HepG2 (cell line): ENCODE measurements around the gene APOC4. TPM values are rescaled to one million over a fixed set of nuclear protein-coding genes. Genes with fewer than 3 reads are reported as not detected.

Experiments
- ATAC-seq: fragments of 200-7000 bp; cut with Tn5 transposase; 3 replicates; pipeline ENCODE4 v1.9.1; 2020; ENCODE audit warnings: mild to moderate bottlenecking, moderate library complexity
- BruUV-seq: library from RNA; stranded (reverse); fragments of 400-500 nt; replicated peaks from 2 replicates; lab custom pipeline; 2021; lab: Mats Ljungman, UMichigan
- CTCF ChIA-PET: fragments of 300-600 bp; formaldehyde crosslinking; extraction: SDS; loops from one replicate; lab custom pipeline; 2021; ENCODE audit warnings: low total read pairs, inconsistent platforms, low intra/inter-chr PET ratio; lab: Yijun Ruan, JAX
- POLR2A ChIA-PET: fragments of 350-600 bp; sonication (Branson Sonifier 250); formaldehyde crosslinking; loops from one replicate; lab custom pipeline; 2020; ENCODE audit warnings: antibody characterized with exemption, inconsistent platforms; lab: Yijun Ruan, JAX
- DNase-seq: peaks from one replicate; pipeline ENCODE4 v3.0.0-alpha.2; 2015; ENCODE audit warnings: low spot score
- FAIRE-seq: peaks from 3 replicates; lab custom pipeline; 2011; peaks lifted over from hg19 to GRCh38; lab: Jason Lieb, UNC
- H2AFZ ChIP-seq: one replicate; pipeline ENCODE4 v1.6.1; 2011; ENCODE audit warnings: low read length, inconsistent platforms
- H3K27ac ChIP-seq: fragments of 300-600 bp; 3 replicates; pipeline ENCODE4 v1.8.0; 2011; ENCODE audit warnings: mixed run types, mild to moderate bottlenecking, mixed read lengths, low read length, inconsistent platforms; ENCODE audit not compliant: insufficient read depth; ENCODE audit errors: extremely low read length
- H3K27me3 ChIP-seq, 2 experiments: fragments of 200-600 bp in 1 of 2; 2 replicates in 1 of 2; 3 replicates in 1 of 2; pipeline versions ENCODE4 v1.6.0 to v1.8.0; 2011; ENCODE audit warnings: low read length in 2 of 2, mild to moderate bottlenecking in 2 of 2, moderate library complexity in 2 of 2, inconsistent platforms in 1 of 2; ENCODE audit not compliant: insufficient read depth in 2 of 2, control insufficient read depth in 1 of 2
- H3K36me3 ChIP-seq, 2 experiments: fragments of 200-600 bp in 1 of 2; replicated peaks in 1 of 2; 2 replicates in 1 of 2; 3 replicates in 1 of 2; pipeline versions ENCODE4 v1.5.1 to v1.8.0; 2011; ENCODE audit warnings: low read length in 2 of 2, inconsistent platforms in 1 of 2; ENCODE audit not compliant: insufficient read depth in 2 of 2, control insufficient read depth in 1 of 2
- H3K4me1 ChIP-seq: 2 replicates; pipeline ENCODE4 v1.5.1; 2012; ENCODE audit warnings: low read length, inconsistent platforms; ENCODE audit not compliant: insufficient read depth
- H3K4me2 ChIP-seq: 2 replicates; pipeline ENCODE4 v1.6.0; 2011; ENCODE audit warnings: low read depth, low read length, inconsistent platforms
- H3K4me3 ChIP-seq, 3 experiments: fragments of 200-600 bp in 1 of 3; sonication (generic), shearing (Covaris generic) in 1 of 3; replicated peaks in 1 of 3; 2 replicates each; pipeline ENCODE4 v1.5.1; 2011 to 2016; ENCODE audit warnings: low read length in 3 of 3, inconsistent platforms in 2 of 3, low read depth in 2 of 3, mild to moderate bottlenecking in 2 of 3, control low read depth in 1 of 3, mixed read lengths in 1 of 3; ENCODE audit not compliant: insufficient read depth in 1 of 3
- H3K79me2 ChIP-seq: one replicate; pipeline ENCODE4 v1.6.1; 2011; ENCODE audit warnings: low read length, inconsistent platforms; ENCODE audit not compliant: insufficient read depth
- H3K9ac ChIP-seq: 2 replicates; pipeline ENCODE4 v1.6.0; 2011; ENCODE audit warnings: mild to moderate bottlenecking, low read depth, low read length, inconsistent platforms; ENCODE audit not compliant: insufficient read depth
- H3K9me3 ChIP-seq: 2 replicates; pipeline ENCODE4 v1.5.1; 2012; ENCODE audit warnings: mild to moderate bottlenecking, low read length
- H4K20me1 ChIP-seq: 2 replicates; pipeline ENCODE4 v1.6.0; 2011; ENCODE audit warnings: inconsistent platforms, mild to moderate bottlenecking, low read length, moderate library complexity; ENCODE audit not compliant: insufficient read depth
- ATF3 ChIP-seq: sonication (generic); formaldehyde crosslinking; IDR thresholded peaks from 2 replicates; pipeline ENCODE4 v1.4.0; 2020; ENCODE audit warnings: missing genetic modification reagents
- HNF4A ChIP-seq: sonication (generic); formaldehyde crosslinking; IDR thresholded peaks from 2 replicates; pipeline ENCODE4 v1.4.0; 2020; ENCODE audit warnings: missing genetic modification reagents
- HNRNPL ChIP-seq: fragments of 200-400 bp; formaldehyde crosslinking; IDR thresholded peaks from 2 replicates; pipeline ENCODE4 v1.6.1; 2017; ENCODE audit warnings: mild to moderate bottlenecking, low read depth, low read length
- KLF12 ChIP-seq: sonication (generic); formaldehyde crosslinking; IDR thresholded peaks from 2 replicates; pipeline ENCODE4 v1.4.0; 2020; ENCODE audit warnings: missing genetic modification reagents, borderline replicate concordance
- MED1 ChIP-seq: sonication (generic); formaldehyde crosslinking; IDR thresholded peaks from 2 replicates; pipeline ENCODE4 v1.4.0; 2020; ENCODE audit warnings: missing genetic modification reagents
- MTA1 ChIP-seq: sonication (generic); formaldehyde crosslinking; IDR thresholded peaks from 2 replicates; pipeline ENCODE4 v1.4.0; 2020; ENCODE audit warnings: missing genetic modification reagents, mild to moderate bottlenecking, borderline replicate concordance
- RCOR2 ChIP-seq: IDR thresholded peaks from 2 replicates; pipeline ENCODE4 v1.6.1; 2016; ENCODE audit warnings: missing biosample characterization, missing genetic modification reagents
- SMAD9 ChIP-seq: sonication (generic); formaldehyde crosslinking; IDR thresholded peaks from 2 replicates; pipeline ENCODE4 v1.5.1; 2020; ENCODE audit warnings: mild to moderate bottlenecking, missing genetic modification reagents
- SOX13 ChIP-seq, 3 experiments: fragments of 450-650 bp in 1 of 3; sonication (generic) in 1 of 3; formaldehyde crosslinking in 1 of 3; IDR thresholded peaks in 2 of 3; conservative IDR thresholded peaks in 1 of 3; 2 replicates each; pipeline versions ENCODE4 v1.5.0 to v1.6.1; 2016 to 2020; ENCODE audit warnings: antibody characterized with exemption in 1 of 3, mild to moderate bottlenecking in 1 of 3, missing compliant biosample characterization in 1 of 3, missing genetic modification reagents in 1 of 3, moderate library complexity in 1 of 3
- U2AF1 ChIP-seq: fragments of 200-400 bp; formaldehyde crosslinking; optimal IDR thresholded peaks from 2 replicates; pipeline ENCODE3; 2017; ENCODE audit warnings: mild to moderate bottlenecking, low read depth, low read length
- ZBTB38 ChIP-seq: sonication (generic); formaldehyde crosslinking; IDR thresholded peaks from 2 replicates; pipeline ENCODE4 v1.5.1; 2020; ENCODE audit warnings: mild to moderate bottlenecking, missing genetic modification reagents
- ZNF362 ChIP-seq: sonication (generic); formaldehyde crosslinking; IDR thresholded peaks from 2 replicates; pipeline ENCODE4 v1.4.0; 2020; ENCODE audit warnings: missing genetic modification reagents, mild to moderate bottlenecking, borderline replicate concordance
- WGBS: methylation state at CpG from one replicate; pipeline ENCODE4 v1.1.6; 2017; ENCODE audit warnings: low lambda C conversion rate; 5-methylcytosine and 5-hydroxymethylcytosine counted together
- in situ Hi-C: cut with HindIII; loops from 2 replicates; pipeline ENCODE4 v1.10.0; 2017; ENCODE audit warnings: low pct_unique_long_range_greater_than_20kb; ENCODE audit not compliant: extremely low pct_ligation_motif_present
- intact Hi-C: fragments of 100-400 bp; cut with micrococcal nuclease; formaldehyde crosslinking; loops from one replicate; pipeline ENCODE4 v1.10.0; 2022; ENCODE audit not compliant: unreplicated experiment
- polyA plus RNA-seq, 8 experiments: library from polyadenylated mRNA; depleted of rRNA in 3 of 8; stranded (reverse) in 7 of 8; unstranded in 1 of 8; fragments of >200 nt; fragmentation: Illumina TruSeq in 4 of 8; extraction: Trizol in 4 of 8; gene quantifications; 2 replicates each; pipeline versions ENCODE4 v1.2.1 to v1.2.3, GENCODE V29; 2011 to 2016; ENCODE audit warnings: low read depth in 4 of 8, missing spikeins in 1 of 8, mixed read lengths in 1 of 8; ENCODE audit not compliant: insufficient read depth in 1 of 8
- total RNA-seq, 5 experiments: library from RNA; depleted of rRNA; stranded (reverse); fragments of >200 nt; fragmentation: Illumina TruSeq; extraction: Trizol; gene quantifications; 2 replicates each; pipeline ENCODE4 v1.2.3, GENCODE V29; 2016; ENCODE audit warnings: low read depth in 1 of 5
- TF ChIP-seq, protein P1 (sequence below): sonication (generic); formaldehyde crosslinking; IDR thresholded peaks from 2 replicates; pipeline ENCODE4 v1.9.0; 2022; ENCODE audit warnings: low read depth, missing genetic modification reagents
- TF ChIP-seq, protein P2 (sequence below): IDR thresholded peaks from 2 replicates; pipeline ENCODE4 v1.6.1; 2016
- TF ChIP-seq, protein P3 (sequence below): sonication (generic); formaldehyde crosslinking; IDR thresholded peaks from 2 replicates; pipeline ENCODE4 v1.5.1; 2020; ENCODE audit warnings: mild to moderate bottlenecking, missing genetic modification reagents, moderate library complexity

The APOC4 gene
- total and polyA plus RNA-seq, 2 of the 13 experiments (the other 11 are each of a cell fraction or from before 2014, with no cell fraction given), result 0.46 TPM; not detected in 1

DNA sequence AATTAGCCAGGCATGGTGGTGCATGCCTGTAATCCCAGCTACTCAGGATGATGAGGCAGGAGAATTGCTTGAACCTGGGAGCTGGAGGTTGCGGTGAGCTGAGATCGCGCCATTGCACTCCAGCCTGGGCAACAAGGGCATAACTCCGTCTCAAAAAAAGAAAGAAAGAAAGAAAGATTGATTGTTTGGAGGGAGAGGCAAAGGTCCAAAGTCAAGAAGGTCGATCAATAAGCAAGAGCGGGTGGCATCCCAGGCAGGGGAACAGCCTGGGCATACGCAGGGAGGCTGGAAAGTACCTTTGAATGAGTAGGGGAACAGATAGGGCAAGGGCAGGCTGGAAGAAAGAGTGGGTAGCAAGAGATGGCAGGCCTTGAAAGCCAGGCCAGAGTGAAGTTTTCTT lies 11.9 kb upstream of the APOC4 start:
- Histone ChIP-seq H3K4me3 (no peak overlapping the region), H3K4me2 (0 out of 2 replicates have a peak overlapping the region, but pooled peaks have one; percentile 8), H3K27me3 (no peaks in the 10 kb centered on the region), H3K27ac (peak overlapping the region; percentile 45), H3K36me3 (no peaks in the 10 kb centered on the region), H3K9me3 (no peaks in the 10 kb centered on the region), H3K4me1 (peaks cover 77% of the 10 kb centered on the region), H2AFZ (no peak overlapping the region), H4K20me1 (no peaks in the 10 kb centered on the region), H3K79me2 (peaks cover 4% of the 10 kb centered on the region), H3K9ac (no peak overlapping the region)
- ATAC-seq, result no peak
- no peak for DNase-seq
- FAIRE-seq, result no peak
- intact Hi-C loops, result no loop called here
- POLR2A ChIA-PET, result interaction anchor here (1.1 to 2.1 kb wide), 3 partner anchors 13 to 19 kb away, joined by 4 to 7 read pairs (median 5); no protein-coding TSS in a partner anchor
- in situ Hi-C loops, result no loop called here
- BruUV-seq, result no TSS peak
- WGBS, result 58% methylated on average over 7 of the region's 7 CpGs
- CTCF ChIA-PET, result no interaction called here
- TF ChIP-seq U2AF1, result no peak
- 0 out of 2 replicates have a peak, but pooled peaks have one; percentile 24 for TF ChIP-seq MTA1 (CRISPR knock-in tag)
- peak; percentile 28; the same call in 1 of the 2 replicates for TF ChIP-seq ZNF362 (CRISPR knock-in tag)
- TF ChIP-seq ZBTB38 (CRISPR knock-in tag), result peak; percentile 86
- TF ChIP-seq, protein P1, sequence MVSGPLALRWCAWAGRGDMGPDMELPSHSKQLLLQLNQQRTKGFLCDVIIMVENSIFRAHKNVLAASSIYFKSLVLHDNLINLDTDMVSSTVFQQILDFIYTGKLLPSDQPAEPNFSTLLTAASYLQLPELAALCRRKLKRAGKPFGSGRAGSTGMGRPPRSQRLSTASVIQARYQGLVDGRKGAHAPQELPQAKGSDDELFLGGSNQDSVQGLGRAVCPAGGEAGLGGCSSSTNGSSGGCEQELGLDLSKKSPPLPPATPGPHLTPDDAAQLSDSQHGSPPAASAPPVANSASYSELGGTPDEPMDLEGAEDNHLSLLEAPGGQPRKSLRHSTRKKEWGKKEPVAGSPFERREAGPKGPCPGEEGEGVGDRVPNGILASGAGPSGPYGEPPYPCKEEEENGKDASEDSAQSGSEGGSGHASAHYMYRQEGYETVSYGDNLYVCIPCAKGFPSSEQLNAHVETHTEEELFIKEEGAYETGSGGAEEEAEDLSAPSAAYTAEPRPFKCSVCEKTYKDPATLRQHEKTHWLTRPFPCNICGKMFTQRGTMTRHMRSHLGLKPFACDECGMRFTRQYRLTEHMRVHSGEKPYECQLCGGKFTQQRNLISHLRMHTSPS (CRISPR knock-in tag), result peak; percentile 94
- peak; percentile 67 for TF ChIP-seq HNF4A (CRISPR knock-in tag)
- no peak for TF ChIP-seq KLF12 (CRISPR knock-in tag)
- TF ChIP-seq, protein P2, sequence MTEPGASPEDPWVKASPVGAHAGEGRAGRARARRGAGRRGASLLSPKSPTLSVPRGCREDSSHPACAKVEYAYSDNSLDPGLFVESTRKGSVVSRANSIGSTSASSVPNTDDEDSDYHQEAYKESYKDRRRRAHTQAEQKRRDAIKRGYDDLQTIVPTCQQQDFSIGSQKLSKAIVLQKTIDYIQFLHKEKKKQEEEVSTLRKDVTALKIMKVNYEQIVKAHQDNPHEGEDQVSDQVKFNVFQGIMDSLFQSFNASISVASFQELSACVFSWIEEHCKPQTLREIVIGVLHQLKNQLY (CRISPR knock-in tag), result no peak
- 0 out of 2 replicates have a peak, but pooled peaks have one; percentile 51 for TF ChIP-seq HNRNPL
- TF ChIP-seq MED1 (CRISPR knock-in tag), result 0 out of 2 replicates have a peak, but pooled peaks have one; percentile 14
- TF ChIP-seq RCOR2 (CRISPR knock-in tag), result 0 out of 2 replicates have a peak, but pooled peaks have one; percentile 31
- TF ChIP-seq SOX13 (IDR thresholded peaks at IDR 0.05), result no peak
- peak in 1 of 2 experiments; percentile 34; a peak in 1 of 4 replicates for TF ChIP-seq SOX13 (CRISPR knock-in tag; conservative IDR thresholded peaks at IDR 0.05 in 1 of 2, IDR thresholded peaks at IDR 0.05 in 1 of 2)
- TF ChIP-seq, protein P3, sequence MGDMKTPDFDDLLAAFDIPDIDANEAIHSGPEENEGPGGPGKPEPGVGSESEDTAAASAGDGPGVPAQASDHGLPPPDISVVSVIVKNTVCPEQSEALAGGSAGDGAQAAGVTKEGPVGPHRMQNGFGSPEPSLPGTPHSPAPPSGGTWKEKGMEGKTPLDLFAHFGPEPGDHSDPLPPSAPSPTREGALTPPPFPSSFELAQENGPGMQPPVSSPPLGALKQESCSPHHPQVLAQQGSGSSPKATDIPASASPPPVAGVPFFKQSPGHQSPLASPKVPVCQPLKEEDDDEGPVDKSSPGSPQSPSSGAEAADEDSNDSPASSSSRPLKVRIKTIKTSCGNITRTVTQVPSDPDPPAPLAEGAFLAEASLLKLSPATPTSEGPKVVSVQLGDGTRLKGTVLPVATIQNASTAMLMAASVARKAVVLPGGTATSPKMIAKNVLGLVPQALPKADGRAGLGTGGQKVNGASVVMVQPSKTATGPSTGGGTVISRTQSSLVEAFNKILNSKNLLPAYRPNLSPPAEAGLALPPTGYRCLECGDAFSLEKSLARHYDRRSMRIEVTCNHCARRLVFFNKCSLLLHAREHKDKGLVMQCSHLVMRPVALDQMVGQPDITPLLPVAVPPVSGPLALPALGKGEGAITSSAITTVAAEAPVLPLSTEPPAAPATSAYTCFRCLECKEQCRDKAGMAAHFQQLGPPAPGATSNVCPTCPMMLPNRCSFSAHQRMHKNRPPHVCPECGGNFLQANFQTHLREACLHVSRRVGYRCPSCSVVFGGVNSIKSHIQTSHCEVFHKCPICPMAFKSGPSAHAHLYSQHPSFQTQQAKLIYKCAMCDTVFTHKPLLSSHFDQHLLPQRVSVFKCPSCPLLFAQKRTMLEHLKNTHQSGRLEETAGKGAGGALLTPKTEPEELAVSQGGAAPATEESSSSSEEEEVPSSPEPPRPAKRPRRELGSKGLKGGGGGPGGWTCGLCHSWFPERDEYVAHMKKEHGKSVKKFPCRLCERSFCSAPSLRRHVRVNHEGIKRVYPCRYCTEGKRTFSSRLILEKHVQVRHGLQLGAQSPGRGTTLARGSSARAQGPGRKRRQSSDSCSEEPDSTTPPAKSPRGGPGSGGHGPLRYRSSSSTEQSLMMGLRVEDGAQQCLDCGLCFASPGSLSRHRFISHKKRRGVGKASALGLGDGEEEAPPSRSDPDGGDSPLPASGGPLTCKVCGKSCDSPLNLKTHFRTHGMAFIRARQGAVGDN (CRISPR knock-in tag), result peak; percentile 12; the same call in 1 of the 2 replicates
- no peak for TF ChIP-seq ATF3
- TF ChIP-seq SMAD9 (CRISPR knock-in tag), result no peak
